NCI-H1436 (cell line): Measurements from ENCODE around the gene HYKK.
A peak's percentile ranks its signal among the peaks of the same experiment; 100 is the strongest.
"Not testable (repeated sequence)": the region's sequence is repeated elsewhere in the genome, so short reads cannot be mapped to it uniquely, and the experiment has no call there.

ENCODE experiments used
- DNase-seq: peaks from one replicate; lab custom pipeline; 2025; lab: John Stamatoyannopoulos, UW

Gene HYKK

GRCh38 chr15:78506971-78507830 is at the start of gene HYKK:
Gene HYKK, plus strand, starts transcription at chr15:78507577. Its CDS starts 5,512 bp downstream, at chr15:78513089.
- DNase-seq, result peak; percentile 95

- no peak for DNase-seq
These were observed 46.6 kb upstream of the HYKK start for GRCh38 chr15:78460737-78461136.

- DNase-seq, result no peak
These were observed 46.0 kb upstream of the HYKK start for GRCh38 chr15:78461171-78461888.

GRCh38 chr15:78469031-78469430 is 38.3 kb upstream of the HYKK start:
- no peak for DNase-seq

GRCh38 chr15:78477295-78477694 is 30.1 kb upstream of the HYKK start:
- DNase-seq, result no peak

GRCh38 chr15:78479650-78480049 is 27.7 kb upstream of the HYKK start:
- no peak for DNase-seq

GRCh38 chr15:78481917-78482316 is 25.5 kb upstream of the HYKK start:
- no peak for DNase-seq

GRCh38 chr15:78492872-78493271 is 14.5 kb upstream of the HYKK start:
- no peak for DNase-seq

GRCh38 chr15:78501857-78502256 is 5.5 kb upstream of the HYKK start:
- no peak for DNase-seq

GRCh38 chr15:78502641-78503040 is 4.7 kb upstream of the HYKK start:
- no peak for DNase-seq

GRCh38 chr15:78507831-78508160 is 419 bp downstream of the HYKK start:
- no peak for DNase-seq

- no peak for DNase-seq
These were observed 895 bp downstream of the HYKK start for GRCh38 chr15:78508272-78508671.

GRCh38 chr15:78509726-78510312 is 2.4 kb downstream of the HYKK start:
- DNase-seq, result no peak

GRCh38 chr15:78520035-78520434 is 12.7 kb downstream of the HYKK start:
- not testable (repeated sequence) for DNase-seq

GRCh38 chr15:78524230-78524629 is 16.9 kb downstream of the HYKK start:
- no peak for DNase-seq

GRCh38 chr15:78527325-78527724 is 19.9 kb downstream of the HYKK start:
- no peak for DNase-seq

- DNase-seq, result no peak
These were observed 26.0 kb downstream of the HYKK start for GRCh38 chr15:78533331-78533730.

GRCh38 chr15:78536134-78536533 is 28.8 kb downstream of the HYKK start:
- DNase-seq, result no peak

- no peak for DNase-seq
These were observed 30.0 kb downstream of the HYKK start for GRCh38 chr15:78537266-78537905.

- no peak for DNase-seq
These were observed 31.0 kb downstream of the HYKK start for GRCh38 chr15:78538358-78538757.

- not testable (repeated sequence) for DNase-seq
These were observed 32.2 kb downstream of the HYKK start for GRCh38 chr15:78539464-78540140.
